Esophagus (tissue), 2 donors: Measurements from ENCODE around the gene SPN. TPM values are rescaled to one million over a fixed set of nuclear protein-coding genes. Genes with fewer than 3 reads are reported as not detected.
"Not testable (repeated sequence)": the region's sequence is repeated elsewhere in the genome, so short reads cannot be mapped to it uniquely, and the experiment has no call there.

Source experiments
- H3K27ac ChIP-seq, 2 donors: one replicate each; pipeline ENCODE4 v1.5.1; 2013; ENCODE audit warnings: low read depth in 2 of 2, mild to moderate bottlenecking in 2 of 2, inconsistent platforms in 1 of 2, low read length in 1 of 2, moderate library complexity in 1 of 2
- H3K27me3 ChIP-seq, 2 donors: one replicate each; pipeline ENCODE4 v1.6.1; 2013; ENCODE audit warnings: low read length in 2 of 2, control low read depth in 1 of 2, mild to moderate bottlenecking in 1 of 2; ENCODE audit not compliant: insufficient read depth in 2 of 2, control insufficient read depth in 1 of 2
- H3K36me3 ChIP-seq, 2 donors: one replicate each; pipeline ENCODE4 v1.6.1; 2013; ENCODE audit warnings: low read length in 1 of 2; ENCODE audit not compliant: control insufficient read depth in 2 of 2, insufficient read depth in 2 of 2
- H3K4me1 ChIP-seq, 2 donors: one replicate each; pipeline ENCODE4 v1.6.1; 2013; ENCODE audit warnings: low read length in 1 of 2; ENCODE audit not compliant: control insufficient read depth in 2 of 2, insufficient read depth in 2 of 2
- H3K4me3 ChIP-seq, 2 donors: one replicate each; pipeline ENCODE4 v1.5.1; 2013; ENCODE audit warnings: low read length in 2 of 2, mild to moderate bottlenecking in 2 of 2, low read depth in 1 of 2, moderate library complexity in 1 of 2
- H3K9me3 ChIP-seq, 2 donors: one replicate each; pipeline ENCODE4 v1.6.1; 2013; ENCODE audit warnings: mild to moderate bottlenecking in 2 of 2, low read depth in 1 of 2, low read length in 1 of 2, moderate library complexity in 1 of 2; ENCODE audit not compliant: control insufficient read depth in 2 of 2, insufficient read depth in 1 of 2
- WGBS, 2 donors: extraction: QIAGEN DNeasy Blood & Tissue Kit; methylation state at CpG; one replicate each; pipeline ENCODE4 v1.1.7; 2013; 5-methylcytosine and 5-hydroxymethylcytosine counted together
- polyA plus RNA-seq, 2 donors: library from polyadenylated mRNA; stranded (reverse); fragments of 200-250 nt; gene quantifications; one replicate each; pipeline ENCODE4 v1.2.3, GENCODE V29; 2013
- donor health status: healthy with polysubstance abuse.
- donor health status: Bipolar disorder and iron deficiency.

The SPN gene
- polyA plus RNA-seq, 2 donors = 1.1 to 1.5 TPM

DNA sequence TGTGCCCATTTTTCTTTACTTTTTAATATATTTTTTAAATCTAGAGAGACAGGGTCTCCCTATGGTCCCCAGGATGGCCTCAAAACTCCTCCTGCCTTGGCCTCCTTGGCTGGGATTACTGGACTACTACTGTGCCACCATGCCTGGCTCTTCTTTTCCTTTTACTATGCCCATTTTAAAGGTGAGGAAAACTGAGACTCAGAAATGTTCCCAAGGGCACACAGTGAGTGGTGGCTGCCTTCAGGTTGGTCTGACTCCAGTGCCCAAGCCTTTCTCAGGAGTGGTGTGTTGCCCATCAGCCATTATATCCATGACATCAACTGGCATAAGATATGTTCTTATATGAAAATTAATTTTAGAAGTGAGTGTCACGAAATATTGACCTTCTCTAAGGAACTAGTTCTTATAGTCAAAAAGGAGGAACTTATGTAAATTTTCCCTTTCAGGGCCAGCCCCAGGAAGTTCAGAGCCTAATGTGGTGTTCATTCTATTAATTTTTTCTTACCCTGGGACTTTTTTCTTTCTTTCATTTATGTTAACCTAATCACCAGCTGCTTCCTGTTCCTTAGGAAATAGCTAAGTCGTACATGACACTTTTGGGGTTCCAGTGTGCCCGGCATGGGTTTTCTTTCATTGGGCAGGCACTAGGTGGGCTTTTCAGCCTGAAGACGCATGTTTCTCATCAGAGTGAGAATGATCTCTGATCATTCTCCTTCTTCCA is 17.9 kb upstream of the SPN start:
- Histone ChIP-seq H3K27me3 (no peaks in the 10 kb centered on the region), H3K27ac (no peak overlapping the region), H3K9me3 (no peaks in the 10 kb centered on the region), H3K36me3 (no peaks in the 10 kb centered on the region), H3K4me3 (no peak overlapping the region), H3K4me1 (no peaks in the 10 kb centered on the region)
- 75 to 83% methylated on average over 4 of the region's 4 CpGs for WGBS, 2 donors

DNA sequence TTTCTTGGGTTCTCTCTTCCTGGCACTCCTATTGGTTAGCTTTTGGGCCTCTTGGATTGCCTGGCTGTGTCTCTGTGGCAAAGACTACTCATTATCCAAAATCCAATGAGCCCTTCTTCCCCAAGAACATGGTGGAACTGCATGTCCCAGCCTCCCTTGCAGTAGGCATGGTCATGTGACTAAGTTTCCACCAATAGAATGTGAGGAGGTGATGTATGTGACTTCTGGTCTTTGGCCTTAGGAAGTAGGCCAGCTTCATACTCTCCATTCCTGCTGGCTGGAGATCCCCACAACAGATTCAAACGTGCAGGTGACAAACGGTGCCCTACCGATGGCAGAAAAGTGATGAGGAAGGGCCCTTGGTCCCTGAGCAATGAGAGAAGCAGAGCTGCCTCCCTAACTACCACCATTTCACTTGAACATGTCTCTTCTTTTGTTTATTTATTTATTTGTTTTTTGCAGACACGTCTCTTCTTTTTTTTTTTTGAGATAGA is 17.3 kb upstream of the SPN start:
- 62 to 78% methylated on average over 4 of the region's 4 CpGs for WGBS, 2 donors
- H3K36me3 ChIP-seq = no peaks in the 10 kb centered on the region

DNA sequence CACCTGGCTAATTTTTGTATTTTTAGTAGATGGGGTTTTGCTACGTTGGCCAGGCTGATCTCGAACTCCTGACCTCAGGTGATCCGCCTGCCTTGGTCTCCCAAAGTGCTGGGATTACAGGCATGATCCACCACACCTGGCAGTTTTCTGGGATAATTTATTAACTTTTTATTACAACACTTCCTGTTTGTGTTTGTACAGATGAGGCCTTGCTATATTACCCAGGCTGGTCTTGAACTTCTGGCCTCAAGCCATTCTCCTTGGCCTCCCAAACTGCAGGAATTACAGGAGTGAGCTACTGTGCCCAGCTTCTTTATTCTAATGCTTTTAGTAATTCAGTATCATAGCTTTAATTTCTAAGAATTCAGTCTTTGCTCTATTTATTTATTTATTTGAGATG is 16.1 kb upstream of the SPN start:
- no peaks in the 10 kb centered on the region for H3K4me1 ChIP-seq
- H3K27ac ChIP-seq = no peak overlapping the region

More for the DNA sequence above, 17.3 kb upstream of the SPN start:
- H3K9me3 ChIP-seq = no peaks in the 10 kb centered on the region
- no peak overlapping the region for H3K4me3 ChIP-seq
- H3K27me3 ChIP-seq = no peaks in the 10 kb centered on the region
- no peaks in the 10 kb centered on the region for H3K4me1 ChIP-seq
- no peak overlapping the region for H3K27ac ChIP-seq

GRCh38 chr16:29649588-29650494 is 13.2 kb upstream of the SPN start:
- Histone ChIP-seq H3K9me3 (no peaks in the 10 kb centered on the region), H3K4me1 (no peaks in the 10 kb centered on the region), H3K36me3 (no peaks in the 10 kb centered on the region), H3K4me3 (no peak overlapping the region), H3K27me3 (no peaks in the 10 kb centered on the region), H3K27ac (no peak overlapping the region)
- WGBS, 2 donors = 53 to 65% methylated on average over 9 of the region's 9 CpGs

More for the DNA sequence above, 16.1 kb upstream of the SPN start:
- Histone ChIP-seq H3K9me3 (no peaks in the 10 kb centered on the region), H3K4me3 (no peak overlapping the region), H3K36me3 (no peaks in the 10 kb centered on the region), H3K27me3 (no peaks in the 10 kb centered on the region)
- WGBS, 2 donors = 93 to 98% methylated on average over 3 of the region's 3 CpGs

DNA sequence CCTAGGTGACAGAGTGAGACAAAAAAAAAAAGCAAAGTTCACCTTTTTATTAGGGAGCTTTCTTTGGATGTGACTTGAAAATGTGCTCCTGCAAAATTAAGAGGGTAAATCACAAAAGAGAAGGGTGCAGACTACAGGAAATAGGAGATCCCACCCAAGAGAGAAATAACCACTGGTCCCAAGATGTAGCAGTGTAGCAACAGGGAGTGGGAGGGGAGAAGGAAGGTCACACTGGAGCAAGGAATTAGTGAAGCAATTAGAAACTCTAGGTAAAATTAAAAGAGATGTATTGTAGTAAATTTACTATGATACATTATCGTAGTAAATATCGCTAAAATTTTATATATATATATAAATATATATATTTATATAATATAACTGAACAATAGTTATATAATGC is 12.3 kb upstream of the SPN start:
- Histone ChIP-seq H3K27me3 (no peaks in the 10 kb centered on the region), H3K27ac (no peak overlapping the region), H3K9me3 (no peaks in the 10 kb centered on the region), H3K4me1 (no peaks in the 10 kb centered on the region), H3K36me3 (no peaks in the 10 kb centered on the region), H3K4me3 (no peak overlapping the region)
- WGBS, 2 donors = 91 to 97% methylated on average over 2 of the region's 2 CpGs

DNA sequence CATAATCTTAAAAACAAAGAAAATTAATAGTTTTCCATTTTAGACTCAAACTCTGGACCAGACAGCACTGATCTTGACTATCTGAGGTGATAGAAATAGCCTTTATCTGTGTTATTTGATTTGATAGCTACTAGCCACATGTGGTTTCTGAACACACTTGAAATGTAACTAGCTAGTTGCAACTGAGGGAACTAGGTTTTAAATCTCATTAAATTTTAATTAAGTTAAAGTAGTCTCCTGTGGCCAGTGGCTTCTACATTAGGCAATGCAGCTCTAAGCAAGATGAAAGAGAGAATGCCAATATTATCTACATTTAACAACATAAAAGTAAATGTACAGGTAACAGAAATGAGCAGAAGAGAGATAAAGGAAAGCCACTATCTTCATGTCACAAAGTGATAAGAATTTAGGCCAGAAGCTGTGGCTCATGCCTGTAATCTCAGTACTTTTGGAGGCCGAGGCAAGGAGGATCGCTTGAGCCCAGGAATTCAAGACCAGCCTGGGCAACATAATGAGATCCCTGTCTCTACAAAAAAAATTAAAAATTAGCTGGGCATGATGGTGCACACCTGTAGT is 11.2 kb upstream of the SPN start:
- WGBS, 2 donors = 90 to 93% methylated on average over 2 of the region's 2 CpGs
- H3K36me3 ChIP-seq = no peaks in the 10 kb centered on the region
- H3K9me3 ChIP-seq = no peaks in the 10 kb centered on the region
- H3K4me3 ChIP-seq = no peak overlapping the region
- H3K4me1 ChIP-seq = no peaks in the 10 kb centered on the region
- H3K27ac ChIP-seq = no peak overlapping the region
- no peaks in the 10 kb centered on the region for H3K27me3 ChIP-seq

DNA sequence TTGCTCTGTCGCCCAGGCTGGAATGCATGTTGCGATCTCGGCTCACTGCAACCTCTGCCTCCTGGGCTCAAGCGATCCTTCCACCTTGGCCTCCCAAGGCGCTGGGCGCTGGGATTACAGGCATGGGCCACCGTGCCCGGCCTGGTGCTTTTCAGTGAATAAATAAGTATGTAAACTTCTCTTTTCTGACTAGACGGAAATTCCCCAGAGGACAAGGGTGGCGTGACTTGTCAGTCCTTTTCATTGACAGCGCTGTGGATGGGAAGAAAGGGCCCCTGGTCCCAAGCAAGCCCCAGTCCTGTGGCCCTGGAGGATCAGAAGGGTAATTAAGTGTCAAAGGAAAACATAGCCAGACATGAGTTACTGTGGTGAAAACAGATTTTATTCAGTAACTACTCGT is 9.6 kb upstream of the SPN start:
- no peaks in the 10 kb centered on the region for H3K36me3 ChIP-seq
- H3K4me1 ChIP-seq = no peaks in the 10 kb centered on the region
- H3K27ac ChIP-seq = no peak overlapping the region
- no peak overlapping the region for H3K4me3 ChIP-seq
- H3K27me3 ChIP-seq = no peaks in the 10 kb centered on the region
- 76 to 79% methylated on average over 12 of the region's 12 CpGs for WGBS, 2 donors
- H3K9me3 ChIP-seq = no peaks in the 10 kb centered on the region

DNA sequence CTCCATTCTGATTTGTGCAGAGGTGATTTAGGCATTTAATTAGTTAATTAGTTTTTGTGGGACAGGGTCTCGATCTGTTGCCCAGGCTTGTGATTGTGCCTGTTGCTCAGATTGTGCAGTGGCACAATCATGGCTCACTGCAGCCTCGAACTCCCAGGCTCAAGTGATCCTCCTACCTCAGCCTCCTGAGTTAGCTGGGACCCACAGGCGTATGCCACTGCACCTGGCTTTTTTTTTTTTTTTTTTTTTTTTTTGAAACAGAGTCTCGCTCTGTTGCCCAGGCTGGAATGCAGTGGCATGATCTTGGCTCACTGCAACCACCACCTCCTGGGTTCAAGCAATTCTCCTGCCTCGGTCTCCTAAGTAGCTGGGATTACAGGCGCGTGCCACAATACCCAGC is 9.2 kb upstream of the SPN start:
- H3K9me3 ChIP-seq, H3K27me3 ChIP-seq, H3K4me1 ChIP-seq, H3K4me3 ChIP-seq, H3K36me3 ChIP-seq, H3K27ac ChIP-seq: not testable (repeated sequence)
- 91 to 92% methylated on average over 7 of the region's 7 CpGs for WGBS, 2 donors

DNA sequence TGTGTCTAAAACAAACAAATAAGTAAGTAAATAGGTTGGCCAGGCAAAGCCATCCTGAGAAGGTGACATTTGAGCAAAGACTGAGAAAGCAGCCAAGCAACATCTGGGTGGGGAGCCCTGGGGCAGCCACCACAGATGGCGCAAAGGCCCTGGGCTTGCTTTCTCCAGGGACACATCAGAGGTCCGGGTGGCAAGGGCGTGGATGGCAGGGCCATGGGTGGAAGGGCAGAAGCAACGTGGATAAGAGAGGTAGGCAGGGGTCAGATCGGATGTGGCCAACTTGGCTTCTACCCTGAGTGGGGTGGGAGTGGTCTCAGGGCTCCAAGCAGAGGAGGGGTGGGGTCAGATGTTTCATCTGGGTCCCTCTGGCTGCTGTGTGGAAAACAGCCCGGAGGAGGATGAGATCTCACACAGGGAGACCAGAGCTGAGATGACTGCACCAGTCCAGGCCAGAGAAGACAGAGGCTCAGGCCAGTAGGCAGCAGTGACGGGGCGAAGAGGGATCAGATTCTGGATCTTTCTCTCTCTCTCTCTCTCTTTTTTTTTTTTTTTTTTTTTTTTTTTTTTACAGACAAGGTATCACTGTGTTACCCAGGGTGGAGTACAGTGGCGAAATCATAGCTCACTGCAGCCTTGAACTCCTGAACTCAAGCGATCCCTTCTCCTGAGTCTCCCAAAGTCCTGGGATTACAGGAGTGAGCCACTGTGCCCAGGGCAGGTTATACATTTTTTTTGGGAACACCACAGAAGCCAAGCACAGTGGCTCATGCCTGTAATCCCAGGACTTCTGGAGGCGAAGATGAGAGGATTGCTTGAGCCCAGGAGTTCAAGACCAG is 6.1 kb upstream of the SPN start:
- H3K4me3 ChIP-seq = no peak overlapping the region
- no peaks in the 10 kb centered on the region for H3K27me3 ChIP-seq
- H3K9me3 ChIP-seq = no peaks in the 10 kb centered on the region
- H3K4me1 ChIP-seq = no peaks in the 10 kb centered on the region
- 73 to 79% methylated on average over 11 of the region's 11 CpGs for WGBS, 2 donors
- no peaks in the 10 kb centered on the region for H3K36me3 ChIP-seq
- no peak overlapping the region for H3K27ac ChIP-seq
